ENCODE data around the gene CRLF1. TPM values are rescaled to one million over a fixed set of nuclear protein-coding genes. Genes with fewer than 3 reads are reported as not detected.

CRLF1 gene
- total RNA-seq, 1 donor from 2014 or later = not detected

Other genes with a start within 250 kb of the CRLF1 start
- not detected in 2 replicates for gene GDF15, start 220.6 kb downstream of the CRLF1 start, total RNA-seq
- gene LRRC25, start 209.2 kb downstream of the CRLF1 start, total RNA-seq = not detected in 2 replicates
- 135 and 141 TPM in 2 replicates for gene SSBP4, start 187.4 kb downstream of the CRLF1 start, total RNA-seq
- 9.0 and 10.7 TPM in 2 replicates for gene ISYNA1, start 168.7 kb downstream of the CRLF1 start, total RNA-seq
- 23.6 and 24.1 TPM in 2 replicates for gene ELL, start 84.7 kb downstream of the CRLF1 start, total RNA-seq
- gene FKBP8, start 63.2 kb downstream of the CRLF1 start, total RNA-seq = 163 and 167 TPM in 2 replicates
- 128 and 133 TPM in 2 replicates for gene KXD1, start 48.9 kb downstream of the CRLF1 start, total RNA-seq
- gene UBA52, start 34.9 kb downstream of the CRLF1 start, total RNA-seq = 1,472 and 1,500 TPM in 2 replicates
- gene REX1BD, start 18.0 kb downstream of the CRLF1 start, total RNA-seq = 134 and 135 TPM in 2 replicates
- 0.10 and 0.17 TPM in 2 replicates for gene TMEM59L, start 6.1 kb upstream of the CRLF1 start, total RNA-seq
- gene KLHL26, start 30.2 kb upstream of the CRLF1 start, total RNA-seq = 12.7 and 16.0 TPM in 2 replicates
- gene CRTC1, start 76.9 kb upstream of the CRLF1 start, total RNA-seq = 6.1 and 7.6 TPM in 2 replicates
- gene COMP, start 184.5 kb upstream of the CRLF1 start, total RNA-seq = not detected in 2 replicates
- gene UPF1, start 225.2 kb upstream of the CRLF1 start, total RNA-seq = 102 and 113 TPM in 2 replicates